Measurements from ENCODE around the gene NEK4. TPM values are rescaled to one million over a fixed set of nuclear protein-coding genes. Genes with fewer than 3 reads are reported as not detected.
A peak's percentile ranks its signal among the peaks of the same experiment; 100 is the strongest.

The NEK4 gene
- total RNA-seq, 6 experiments from 2014 or later: 19.9 to 25.0 (median 21.7) TPM

DNA sequence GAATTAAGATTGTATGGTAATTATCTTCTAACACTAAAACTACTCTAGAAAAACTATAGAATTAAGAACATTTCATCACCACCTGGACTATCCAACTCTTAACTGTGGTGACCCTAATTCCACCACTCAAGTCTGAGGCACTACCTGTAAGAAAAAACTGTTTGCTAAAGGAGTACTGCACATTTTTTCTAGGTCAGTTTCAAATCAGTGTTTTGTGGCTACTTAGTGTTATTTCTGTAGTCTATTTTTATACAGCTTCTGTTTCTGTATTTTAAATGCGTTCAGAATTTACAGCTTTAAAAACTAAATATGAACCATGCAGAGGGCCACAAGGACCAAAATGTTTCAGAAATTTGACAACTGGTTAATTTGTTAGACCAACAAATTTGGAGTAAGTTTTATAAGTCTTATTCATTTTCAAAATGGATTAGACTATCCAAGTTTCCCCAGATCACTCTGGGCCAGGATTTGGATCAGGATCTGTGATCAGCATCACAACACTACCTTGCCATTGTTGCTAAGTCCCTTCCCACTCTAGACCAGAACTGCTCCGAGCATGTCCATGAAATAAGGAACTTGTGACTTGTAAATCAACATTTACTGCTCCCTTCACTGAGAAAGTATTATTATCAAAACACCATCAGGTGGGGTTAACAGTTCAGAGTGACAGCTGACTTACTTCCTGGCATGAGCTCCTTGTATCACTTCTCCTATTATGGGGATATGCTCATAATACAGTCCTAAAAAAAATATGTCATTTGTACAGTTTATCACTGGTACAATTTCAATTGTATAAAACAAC lies 73.7 kb downstream of the NEK4 start:
- Mint-ChIP-seq H3K4me1 (ENCODE audit: low read depth) (peaks cover 25% of the 10 kb centered on the region), H3K27me3 (ENCODE audit: insufficient read depth) (peaks cover 2% of the 10 kb centered on the region; the same call in 1 of the 2 replicates), H3K9me3 (no peaks in the 10 kb centered on the region), H3K27ac (peak overlapping the region; percentile 24), H3K36me3 (ENCODE audit: low read depth) (peaks cover 33% of the 10 kb centered on the region), H3K4me3 (no peak overlapping the region)
- TF ChIP-seq CTCF (IDR thresholded peaks at IDR 0.05): no peak
- DNase-seq: no peak

- H3K4me1 Mint-ChIP-seq (ENCODE audit: low read depth): peaks cover 25% of the 10 kb centered on the region
- TF ChIP-seq CTCF (IDR thresholded peaks at IDR 0.05): no peak
- H3K27ac Mint-ChIP-seq: peak overlapping the region; percentile 9; the same call in 1 of the 2 replicates
- no peak overlapping the region for H3K4me3 Mint-ChIP-seq
- no peak for DNase-seq
- peaks cover 1% of the 10 kb centered on the region; the same call in 1 of the 2 replicates for H3K27me3 Mint-ChIP-seq (ENCODE audit: insufficient read depth)
- peaks cover 28% of the 10 kb centered on the region for H3K36me3 Mint-ChIP-seq (ENCODE audit: low read depth)
- H3K9me3 Mint-ChIP-seq: no peaks in the 10 kb centered on the region
Measured at GRCh38 chr3:52695798-52696671, 74.7 kb downstream of the NEK4 start.

DNA sequence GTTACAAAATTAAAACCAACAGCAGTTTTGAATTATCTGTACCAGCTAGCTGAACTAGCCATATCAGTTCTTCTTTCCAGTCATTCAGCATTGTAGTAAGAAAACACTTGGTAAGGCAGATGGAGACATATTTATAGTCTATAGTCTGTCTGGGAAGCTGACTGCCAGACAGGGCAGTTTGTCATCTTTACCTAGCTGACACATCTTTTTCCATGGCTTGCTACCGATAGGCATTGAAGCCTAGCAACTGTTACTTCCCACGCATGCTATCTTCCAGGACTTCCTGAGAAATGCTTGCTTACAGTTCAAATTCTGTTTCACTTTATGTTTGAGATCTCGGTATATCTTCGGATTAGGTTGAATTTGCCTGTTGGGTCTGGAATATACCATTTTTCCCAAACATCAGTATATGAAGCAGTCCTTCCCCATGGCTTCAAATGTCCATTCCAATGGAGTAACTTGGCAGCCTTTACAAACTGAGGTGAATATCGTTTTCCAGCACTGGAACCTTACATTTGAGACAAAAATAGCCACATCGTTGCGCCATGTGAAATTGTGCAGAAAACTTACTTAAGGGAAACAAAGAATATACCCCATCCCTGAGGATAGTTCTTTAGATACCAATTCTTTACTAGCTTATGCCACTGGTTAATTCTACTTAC lies 76.1 kb downstream of the NEK4 start:
- Mint-ChIP-seq H3K4me1 (ENCODE audit: low read depth) (peaks cover 32% of the 10 kb centered on the region), H3K27ac (peak overlapping the region; percentile 37; the same call in 1 of the 2 replicates), H3K27me3 (ENCODE audit: insufficient read depth) (no peaks in the 10 kb centered on the region; the same call in 1 of the 2 replicates), H3K36me3 (ENCODE audit: low read depth) (peaks cover 35% of the 10 kb centered on the region), H3K4me3 (no peak overlapping the region), H3K9me3 (no peaks in the 10 kb centered on the region)
- no peak for TF ChIP-seq CTCF (IDR thresholded peaks at IDR 0.05)
- no peak for DNase-seq

GRCh38 chr3:52693071-52693470 lies 77.7 kb downstream of the NEK4 start:
- H3K36me3 Mint-ChIP-seq (ENCODE audit: low read depth): peaks cover 49% of the 10 kb centered on the region
- no peak for DNase-seq
- H3K27ac Mint-ChIP-seq: peak overlapping the region; percentile 71
- H3K4me3 Mint-ChIP-seq: no peak overlapping the region
- H3K9me3 Mint-ChIP-seq: no peaks in the 10 kb centered on the region
- peaks cover 48% of the 10 kb centered on the region for H3K4me1 Mint-ChIP-seq (ENCODE audit: low read depth)
- TF ChIP-seq CTCF (IDR thresholded peaks at IDR 0.05): no peak
- H3K27me3 Mint-ChIP-seq (ENCODE audit: insufficient read depth): no peaks in the 10 kb centered on the region; the same call in 1 of the 2 replicates

- peaks cover 53% of the 10 kb centered on the region for H3K4me1 Mint-ChIP-seq (ENCODE audit: low read depth)
- peaks cover 3% of the 10 kb centered on the region for H3K27me3 Mint-ChIP-seq (ENCODE audit: insufficient read depth)
- H3K36me3 Mint-ChIP-seq (ENCODE audit: low read depth): peaks cover 63% of the 10 kb centered on the region
- H3K4me3 Mint-ChIP-seq: no peak overlapping the region
- no peak for TF ChIP-seq CTCF (IDR thresholded peaks at IDR 0.05)
- no peak for DNase-seq
- H3K9me3 Mint-ChIP-seq: no peaks in the 10 kb centered on the region; the same call in 1 of the 2 replicates
- H3K27ac Mint-ChIP-seq: peak overlapping the region; percentile 19
Measured at GRCh38 chr3:52690560-52690959, 80.2 kb downstream of the NEK4 start.

All from HFFc6 (cell line).